ENCODE results near the gene HHATL. TPM values are rescaled to one million over a fixed set of nuclear protein-coding genes. Genes with fewer than 3 reads are reported as not detected.
"Not testable (repeated sequence)": the region's sequence is repeated elsewhere in the genome, so short reads cannot be mapped to it uniquely, and the experiment has no call there.

The HHATL gene
- total RNA-seq, 1 donor from 2014 or later = 1.0 TPM

GRCh38 chr3:42729404-42730145 is 27.0 kb upstream of the HHATL start:
- Histone ChIP-seq H3K9me3 (no peaks in the 10 kb centered on the region), H3K4me3 (no peak overlapping the region), H3K36me3 (no peaks in the 10 kb centered on the region), H3K27ac (no peak overlapping the region), H3K27me3 (ENCODE audit: low read depth) (no peaks in the 10 kb centered on the region), H3K4me1 (no peaks in the 10 kb centered on the region)
- ATAC-seq = no peak
- DNase-seq = no peak
- no peak for TF ChIP-seq CTCF (IDR thresholded peaks at IDR 0.05)
- intact Hi-C loops (cut with DNase I) = no loop called here

- ATAC-seq (no peak), DNase-seq (no peak)
- Histone ChIP-seq H3K27me3 (ENCODE audit: low read depth) (no peaks in the 10 kb centered on the region), H3K9me3 (no peaks in the 10 kb centered on the region), H3K27ac (no peak overlapping the region), H3K36me3 (no peaks in the 10 kb centered on the region), H3K4me3 (no peak overlapping the region), H3K4me1 (no peaks in the 10 kb centered on the region)
- no peak for TF ChIP-seq CTCF (IDR thresholded peaks at IDR 0.05)
- intact Hi-C loops (cut with DNase I) = no loop called here
Measured at GRCh38 chr3:42728668-42729364, 26.2 kb upstream of the HHATL start.

- no peak for TF ChIP-seq CTCF (IDR thresholded peaks at IDR 0.05)
- Histone ChIP-seq H3K36me3 (no peaks in the 10 kb centered on the region), H3K27me3 (ENCODE audit: low read depth) (no peaks in the 10 kb centered on the region), H3K27ac (no peak overlapping the region), H3K4me3 (no peak overlapping the region), H3K4me1 (no peaks in the 10 kb centered on the region), H3K9me3 (no peaks in the 10 kb centered on the region)
- DNase-seq (no peak), ATAC-seq (no peak)
- intact Hi-C loops (cut with DNase I) = no loop called here
Measured at GRCh38 chr3:42728056-42728455, 25.5 kb upstream of the HHATL start.

- H3K36me3 ChIP-seq = no peaks in the 10 kb centered on the region
- H3K27ac ChIP-seq = no peak overlapping the region
- H3K27me3 ChIP-seq (ENCODE audit: low read depth) = no peaks in the 10 kb centered on the region
- intact Hi-C loops (cut with DNase I) = no loop called here
- ATAC-seq (no peak), DNase-seq (no peak)
- no peaks in the 10 kb centered on the region for H3K4me1 ChIP-seq
- no peak for TF ChIP-seq CTCF (IDR thresholded peaks at IDR 0.05)
- no peak overlapping the region for H3K4me3 ChIP-seq
- no peaks in the 10 kb centered on the region for H3K9me3 ChIP-seq
Measured at GRCh38 chr3:42725454-42725853, 22.9 kb upstream of the HHATL start.

GRCh38 chr3:42723219-42723618 is 20.6 kb upstream of the HHATL start:
- Histone ChIP-seq H3K9me3 (no peaks in the 10 kb centered on the region), H3K27ac (no peak overlapping the region), H3K4me3 (no peak overlapping the region), H3K27me3 (ENCODE audit: low read depth) (no peaks in the 10 kb centered on the region), H3K4me1 (no peaks in the 10 kb centered on the region), H3K36me3 (no peaks in the 10 kb centered on the region)
- ATAC-seq = no peak
- intact Hi-C loops (cut with DNase I) = no loop called here
- no peak for DNase-seq
- TF ChIP-seq CTCF (IDR thresholded peaks at IDR 0.05) = no peak

- H3K27ac ChIP-seq; H3K4me1 ChIP-seq; ATAC-seq; intact Hi-C loops (cut with DNase I); DNase-seq; H3K36me3 ChIP-seq; H3K4me3 ChIP-seq; H3K9me3 ChIP-seq; H3K27me3 ChIP-seq (ENCODE audit: low read depth): not testable (repeated sequence)
Measured at GRCh38 chr3:42722442-42722841, 19.8 kb upstream of the HHATL start.

Data from lower lobe of right lung (tissue), 2 donors.